Measurements from ENCODE around the gene DMRTC2.

GRCh38 chr19:41882568-41883462, 38.0 kb downstream of the DMRTC2 start, which contains the start of gene ARHGEF1:
- no peak for TF ChIP-seq CTCF (conservative IDR thresholded peaks at IDR 0.05; ENCODE audit: low read depth, low read length)
- no peak for TF ChIP-seq EZH2 (IDR thresholded peaks at IDR 0.05; ENCODE audit: low read length, unreplicated experiment)
- TF ChIP-seq EZH2phosphoT487 (IDR thresholded peaks at IDR 0.05; ENCODE audit: borderline replicate concordance, low read length), result no peak
